Measurements from ENCODE around the gene RNF207. TPM values are rescaled to one million over a fixed set of nuclear protein-coding genes. Genes with fewer than 3 reads are reported as not detected.

Gene RNF207
- polyA plus RNA-seq, 1 of the 3 experiments (the other 2 are of a cell fraction): 25.4 TPM

DNA sequence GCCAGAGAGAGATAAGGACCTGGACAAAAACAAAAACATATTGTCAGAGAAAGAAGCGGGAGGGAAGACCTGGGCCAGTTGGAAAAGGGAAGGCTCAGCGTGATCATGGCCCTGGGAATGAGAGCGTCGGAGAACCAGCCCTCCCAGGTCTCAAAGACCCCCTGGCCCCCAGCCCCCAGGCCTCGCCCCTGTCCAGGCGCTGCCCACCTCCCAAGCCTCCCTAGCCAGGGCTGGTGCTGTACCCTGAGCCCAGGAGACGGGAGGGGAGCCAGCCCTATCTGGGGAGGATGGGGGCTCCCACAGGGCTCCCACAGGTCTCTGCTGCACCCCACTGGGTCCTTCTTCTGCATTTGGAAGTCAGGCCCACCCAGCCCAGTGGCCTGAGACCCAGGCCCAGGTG is 40.9 kb upstream of the RNF207 start:
- no peaks in the 10 kb centered on the region for H3K27me3 ChIP-seq (ENCODE audit: insufficient read depth)
- H3K4me2 ChIP-seq: no peak overlapping the region
- 69% methylated on average over 4 of the region's 7 CpGs for WGBS (ENCODE audit: low lambda C conversion rate)
- H4K20me1 ChIP-seq (ENCODE audit: insufficient read depth): no peaks in the 10 kb centered on the region
- H3K79me2 ChIP-seq (ENCODE audit: insufficient read depth): no peaks in the 10 kb centered on the region
- no peaks in the 10 kb centered on the region for H3F3A ChIP-seq (replicated peaks; ENCODE audit: insufficient read depth)
- DNase-seq: no peak
- TF ChIP-seq RFX5 (IDR thresholded peaks at IDR 0.05; ENCODE audit: low read length) (no peak), GABPA (IDR thresholded peaks at IDR 0.05; ENCODE audit: low read depth) (no peak), TAF1 (IDR thresholded peaks at IDR 0.05; ENCODE audit: borderline replicate concordance, low read depth, low read length) (no peak), EP300 (IDR thresholded peaks at IDR 0.05; ENCODE audit: borderline replicate concordance in 1 of 2, low read depth in 1 of 2, low read length in 1 of 2) (no peak), GATA2 (CRISPR knock-in tag; IDR thresholded peaks at IDR 0.05) (no peak), CHD2 (IDR thresholded peaks at IDR 0.05; ENCODE audit: low read length, partially characterized antibody) (no peak), FOXM1 (IDR thresholded peaks at IDR 0.05; ENCODE audit: low read depth) (no peak), MXI1 (IDR thresholded peaks at IDR 0.05; ENCODE audit: low read depth, low read length) (no peak), RAD21 (IDR thresholded peaks at IDR 0.05; ENCODE audit: low read length) (no peak), NRF1 (IDR thresholded peaks at IDR 0.05; ENCODE audit: low read depth, low read length) (no peak)
- TF ChIP-seq, protein P1, sequence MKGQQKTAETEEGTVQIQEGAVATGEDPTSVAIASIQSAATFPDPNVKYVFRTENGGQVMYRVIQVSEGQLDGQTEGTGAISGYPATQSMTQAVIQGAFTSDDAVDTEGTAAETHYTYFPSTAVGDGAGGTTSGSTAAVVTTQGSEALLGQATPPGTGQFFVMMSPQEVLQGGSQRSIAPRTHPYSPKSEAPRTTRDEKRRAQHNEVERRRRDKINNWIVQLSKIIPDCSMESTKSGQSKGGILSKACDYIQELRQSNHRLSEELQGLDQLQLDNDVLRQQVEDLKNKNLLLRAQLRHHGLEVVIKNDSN (IDR thresholded peaks at IDR 0.05; ENCODE audit: borderline replicate concordance, low read depth): no peak
- TF ChIP-seq, protein P2, sequence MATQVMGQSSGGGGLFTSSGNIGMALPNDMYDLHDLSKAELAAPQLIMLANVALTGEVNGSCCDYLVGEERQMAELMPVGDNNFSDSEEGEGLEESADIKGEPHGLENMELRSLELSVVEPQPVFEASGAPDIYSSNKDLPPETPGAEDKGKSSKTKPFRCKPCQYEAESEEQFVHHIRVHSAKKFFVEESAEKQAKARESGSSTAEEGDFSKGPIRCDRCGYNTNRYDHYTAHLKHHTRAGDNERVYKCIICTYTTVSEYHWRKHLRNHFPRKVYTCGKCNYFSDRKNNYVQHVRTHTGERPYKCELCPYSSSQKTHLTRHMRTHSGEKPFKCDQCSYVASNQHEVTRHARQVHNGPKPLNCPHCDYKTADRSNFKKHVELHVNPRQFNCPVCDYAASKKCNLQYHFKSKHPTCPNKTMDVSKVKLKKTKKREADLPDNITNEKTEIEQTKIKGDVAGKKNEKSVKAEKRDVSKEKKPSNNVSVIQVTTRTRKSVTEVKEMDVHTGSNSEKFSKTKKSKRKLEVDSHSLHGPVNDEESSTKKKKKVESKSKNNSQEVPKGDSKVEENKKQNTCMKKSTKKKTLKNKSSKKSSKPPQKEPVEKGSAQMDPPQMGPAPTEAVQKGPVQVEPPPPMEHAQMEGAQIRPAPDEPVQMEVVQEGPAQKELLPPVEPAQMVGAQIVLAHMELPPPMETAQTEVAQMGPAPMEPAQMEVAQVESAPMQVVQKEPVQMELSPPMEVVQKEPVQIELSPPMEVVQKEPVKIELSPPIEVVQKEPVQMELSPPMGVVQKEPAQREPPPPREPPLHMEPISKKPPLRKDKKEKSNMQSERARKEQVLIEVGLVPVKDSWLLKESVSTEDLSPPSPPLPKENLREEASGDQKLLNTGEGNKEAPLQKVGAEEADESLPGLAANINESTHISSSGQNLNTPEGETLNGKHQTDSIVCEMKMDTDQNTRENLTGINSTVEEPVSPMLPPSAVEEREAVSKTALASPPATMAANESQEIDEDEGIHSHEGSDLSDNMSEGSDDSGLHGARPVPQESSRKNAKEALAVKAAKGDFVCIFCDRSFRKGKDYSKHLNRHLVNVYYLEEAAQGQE (IDR thresholded peaks at IDR 0.05; ENCODE audit: low read depth, low read length): no peak
- TF ChIP-seq, protein P3, sequence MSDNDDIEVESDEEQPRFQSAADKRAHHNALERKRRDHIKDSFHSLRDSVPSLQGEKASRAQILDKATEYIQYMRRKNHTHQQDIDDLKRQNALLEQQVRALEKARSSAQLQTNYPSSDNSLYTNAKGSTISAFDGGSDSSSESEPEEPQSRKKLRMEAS (IDR thresholded peaks at IDR 0.05; ENCODE audit: low read depth): no peak
- TF ChIP-seq, protein P4, sequence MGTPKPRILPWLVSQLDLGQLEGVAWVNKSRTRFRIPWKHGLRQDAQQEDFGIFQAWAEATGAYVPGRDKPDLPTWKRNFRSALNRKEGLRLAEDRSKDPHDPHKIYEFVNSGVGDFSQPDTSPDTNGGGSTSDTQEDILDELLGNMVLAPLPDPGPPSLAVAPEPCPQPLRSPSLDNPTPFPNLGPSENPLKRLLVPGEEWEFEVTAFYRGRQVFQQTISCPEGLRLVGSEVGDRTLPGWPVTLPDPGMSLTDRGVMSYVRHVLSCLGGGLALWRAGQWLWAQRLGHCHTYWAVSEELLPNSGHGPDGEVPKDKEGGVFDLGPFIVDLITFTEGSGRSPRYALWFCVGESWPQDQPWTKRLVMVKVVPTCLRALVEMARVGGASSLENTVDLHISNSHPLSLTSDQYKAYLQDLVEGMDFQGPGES (IDR thresholded peaks at IDR 0.05; ENCODE audit: low read depth, low read length): no peak
- TF ChIP-seq, protein P5, sequence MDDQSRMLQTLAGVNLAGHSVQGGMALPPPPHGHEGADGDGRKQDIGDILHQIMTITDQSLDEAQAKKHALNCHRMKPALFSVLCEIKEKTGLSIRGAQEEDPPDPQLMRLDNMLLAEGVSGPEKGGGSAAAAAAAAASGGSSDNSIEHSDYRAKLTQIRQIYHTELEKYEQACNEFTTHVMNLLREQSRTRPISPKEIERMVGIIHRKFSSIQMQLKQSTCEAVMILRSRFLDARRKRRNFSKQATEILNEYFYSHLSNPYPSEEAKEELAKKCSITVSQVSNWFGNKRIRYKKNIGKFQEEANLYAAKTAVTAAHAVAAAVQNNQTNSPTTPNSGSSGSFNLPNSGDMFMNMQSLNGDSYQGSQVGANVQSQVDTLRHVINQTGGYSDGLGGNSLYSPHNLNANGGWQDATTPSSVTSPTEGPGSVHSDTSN (IDR thresholded peaks at IDR 0.05): no peak
- CTCF ChIA-PET: interaction anchor here (1.7 to 2.5 kb wide), 3 partner anchors 20 to 112 kb away, joined by 5 to 10 read pairs (median 10); no protein-coding TSS in a partner anchor
- H2AFZ ChIP-seq (ENCODE audit: low read depth): no peak overlapping the region
- peaks cover 0 to 44% of the 10 kb centered on the region in 2 experiments; a peak in 1 of 4 replicates for H3K4me1 ChIP-seq (ENCODE audit: control insufficient read depth in 1 of 2, insufficient read depth in 2 of 2, low read depth in 1 of 2, low read length in 1 of 2)
- H3K9ac ChIP-seq: no peak overlapping the region
- H3K36me3 ChIP-seq (replicated peaks in 1 of 2; ENCODE audit: control insufficient read depth in 1 of 2, insufficient read depth in 2 of 2, low read length in 1 of 2): no peaks in the 10 kb centered on the region
- no peaks in the 10 kb centered on the region for H3K9me3 ChIP-seq
- H3K9me2 ChIP-seq: no peaks in the 10 kb centered on the region
- H3K4me3 ChIP-seq (ENCODE audit: low read depth in 2 of 2, low read length in 1 of 2): no peak overlapping the region
- POLR2A ChIA-PET: no interaction called here
- no peak overlapping the region for H3K27ac ChIP-seq (ENCODE audit: low read depth in 2 of 2, low read length in 1 of 2)

All from SK-N-SH (cell line).